ENCODE results near the gene FMNL2.
"Not testable (repeated sequence)": the region's sequence is repeated elsewhere in the genome, so short reads cannot be mapped to it uniquely, and the experiment has no call there.

FMNL2 gene

DNA sequence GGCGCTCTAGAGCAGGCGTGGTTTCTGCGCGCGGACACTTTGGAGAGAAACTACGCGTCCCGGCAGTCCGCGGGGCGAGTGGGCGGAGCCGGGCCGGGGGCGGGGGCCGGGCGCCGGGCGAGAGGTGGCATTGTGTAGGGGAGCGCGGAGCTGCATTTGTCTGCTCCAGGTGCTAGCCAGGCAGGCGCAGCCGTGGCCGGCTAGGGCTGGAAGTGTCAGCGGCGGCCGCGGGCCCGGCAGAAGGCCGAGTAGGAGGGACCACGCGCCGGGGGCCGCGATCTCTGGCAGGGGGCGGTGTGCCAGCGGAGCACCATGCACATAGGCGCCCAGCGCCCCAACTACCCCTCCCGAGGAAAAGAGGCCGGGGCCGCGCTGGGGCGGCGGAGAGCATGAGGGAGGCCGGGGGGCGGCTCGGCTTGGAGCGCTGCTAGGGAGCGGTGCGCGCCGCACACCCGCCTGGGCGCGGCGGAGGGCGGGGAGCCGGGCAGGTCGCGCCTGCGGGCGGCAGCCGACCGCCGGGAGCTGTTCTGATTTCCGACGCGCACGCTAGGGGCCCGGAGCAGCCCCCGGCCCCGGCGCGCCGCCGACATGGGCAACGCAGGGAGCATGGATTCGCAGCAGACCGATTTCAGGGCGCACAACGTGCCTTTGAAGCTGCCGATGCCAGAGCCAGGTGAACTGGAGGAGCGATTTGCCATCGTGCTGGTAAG is at the start of gene FMNL2:
Gene FMNL2 (plus strand): TSS at position 159 of the 710 bp plus-strand sequence.
- peak; percentile 33 to 51 for DNase-seq

DNA sequence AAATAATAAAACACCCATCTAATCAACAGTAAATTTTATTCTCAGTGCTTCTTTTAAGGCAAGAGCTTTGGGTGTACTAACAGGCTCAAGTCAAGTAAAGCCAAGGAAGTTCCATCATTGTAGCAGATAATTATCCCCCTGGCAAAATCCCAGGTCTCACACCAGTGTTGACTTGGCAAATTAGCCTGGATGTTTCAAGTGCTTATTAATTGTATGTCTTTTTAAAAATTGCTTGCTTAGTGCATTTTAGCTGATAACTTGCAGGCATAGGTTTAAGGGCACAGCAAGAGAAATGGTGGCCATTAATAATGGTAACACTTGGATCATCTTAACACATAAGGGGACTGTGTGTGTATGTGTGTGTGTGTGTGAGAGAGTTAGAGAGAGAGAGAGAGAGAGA is 42.0 kb upstream of the FMNL2 start:
- DNase-seq, result no peak

DNA sequence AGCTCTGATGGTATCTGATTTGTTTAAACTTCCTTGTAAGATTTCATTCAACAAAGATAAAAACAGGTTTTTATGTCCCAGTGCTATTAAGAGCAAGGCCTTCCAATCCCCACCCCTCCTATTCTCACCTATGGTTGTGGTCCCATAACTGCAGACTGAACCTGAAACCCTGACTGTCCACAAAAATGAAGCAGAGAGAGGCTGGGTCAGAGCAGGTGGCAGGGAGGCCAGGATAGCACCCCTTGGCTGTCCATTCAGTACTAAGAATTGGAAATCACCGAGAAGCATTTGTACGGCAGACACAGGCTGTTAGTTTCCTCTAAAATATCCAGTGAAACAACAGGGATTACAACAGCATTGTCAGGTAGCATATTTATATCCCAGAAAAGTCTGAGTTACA is 37.3 kb upstream of the FMNL2 start:
- DNase-seq, result no peak

DNA sequence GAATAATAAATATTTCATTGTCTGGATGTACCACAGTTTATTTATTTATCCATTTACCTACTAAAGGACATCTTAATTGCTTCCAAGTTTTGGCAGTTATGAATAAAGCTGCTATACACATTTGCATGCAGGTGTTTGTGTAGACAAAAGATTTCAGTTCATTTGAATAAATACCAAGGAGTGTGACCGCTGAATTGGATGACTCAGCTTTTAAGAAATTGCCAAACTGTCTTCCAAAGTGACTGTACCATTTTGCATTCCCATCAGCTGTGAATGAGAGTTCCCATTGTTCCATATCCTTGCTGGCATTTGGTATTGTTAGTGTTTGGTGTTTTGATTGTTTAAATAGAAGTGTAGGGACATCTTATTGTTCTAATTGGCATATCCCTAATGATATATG is 36.2 kb upstream of the FMNL2 start:
- no peak for DNase-seq

DNA sequence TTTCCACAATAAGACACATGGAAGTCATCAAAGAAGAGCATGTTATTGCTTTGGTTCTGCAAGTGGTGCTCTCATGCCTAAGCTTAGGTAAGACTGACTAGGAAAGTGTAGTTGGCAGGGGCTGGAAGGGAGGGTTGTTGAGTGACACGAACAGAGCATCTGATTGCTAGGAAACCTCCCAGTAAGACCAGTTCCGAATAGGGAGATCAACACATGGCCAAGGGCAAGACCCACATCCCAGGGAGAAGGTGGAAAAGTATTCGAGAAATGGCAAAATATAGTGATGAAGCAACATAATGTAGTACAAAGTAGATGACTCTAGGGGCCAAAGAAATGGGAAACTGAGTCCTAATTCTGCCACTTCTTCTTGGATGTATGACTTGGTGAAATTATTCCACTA is 33.8 kb upstream of the FMNL2 start:
- no peak for DNase-seq

DNA sequence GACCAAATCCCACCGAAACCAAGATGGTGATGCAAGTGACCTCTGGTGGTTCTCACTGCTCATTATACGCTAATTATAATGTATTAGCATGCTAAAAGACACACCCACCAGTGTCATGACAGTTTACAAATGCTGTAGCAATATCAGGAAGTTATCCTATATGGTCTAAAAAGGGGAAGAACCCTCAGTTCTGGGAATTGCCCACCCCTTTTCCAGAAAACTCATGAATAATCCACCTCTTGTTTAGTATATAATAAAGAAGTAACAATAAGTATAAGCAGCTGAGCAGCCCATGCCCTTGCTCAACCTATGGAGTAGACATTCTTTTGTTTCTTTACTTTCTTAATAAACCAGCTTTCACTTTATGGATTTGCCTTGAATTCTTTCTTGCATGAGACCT is 31.0 kb upstream of the FMNL2 start:
- no peak for DNase-seq

DNA sequence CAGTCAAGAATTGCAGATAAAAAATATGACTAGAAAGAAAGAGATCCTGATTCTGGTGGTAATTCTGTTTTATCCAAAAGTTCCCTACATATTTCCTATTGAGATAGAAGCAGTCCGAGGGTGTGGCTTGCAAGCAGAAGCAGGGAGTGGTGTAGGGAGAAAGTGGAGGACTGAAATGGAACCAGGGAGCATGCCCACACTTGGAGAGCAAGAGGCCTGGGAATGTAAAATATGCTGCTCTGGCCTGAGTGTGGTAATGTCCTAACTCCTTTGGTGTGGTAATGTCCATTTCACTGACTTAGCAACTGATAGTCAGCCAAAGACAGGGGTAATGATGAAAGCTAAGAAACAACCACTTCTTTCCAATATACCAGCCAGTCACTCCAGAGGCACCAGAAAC is 30.1 kb upstream of the FMNL2 start:
- DNase-seq, result no peak

DNA sequence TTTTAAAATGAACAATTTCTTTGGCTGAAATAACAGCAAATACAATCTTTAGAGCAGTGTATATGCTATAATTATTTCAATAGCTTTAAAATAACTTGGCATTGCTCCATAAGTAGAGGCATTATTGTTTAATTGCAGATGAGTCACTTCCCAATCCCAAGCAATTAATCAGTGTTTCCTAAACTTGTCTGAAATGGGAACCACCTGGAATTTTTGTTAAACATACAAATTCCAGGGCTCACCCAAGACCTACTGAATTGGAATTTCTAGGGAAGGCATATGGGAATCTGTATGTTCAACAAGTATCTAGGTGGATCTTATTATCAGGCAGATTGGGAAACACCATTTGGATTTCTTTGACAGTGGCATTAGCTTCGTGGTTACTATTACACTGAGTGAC is 27.1 kb upstream of the FMNL2 start:
- DNase-seq, result no peak

DNA sequence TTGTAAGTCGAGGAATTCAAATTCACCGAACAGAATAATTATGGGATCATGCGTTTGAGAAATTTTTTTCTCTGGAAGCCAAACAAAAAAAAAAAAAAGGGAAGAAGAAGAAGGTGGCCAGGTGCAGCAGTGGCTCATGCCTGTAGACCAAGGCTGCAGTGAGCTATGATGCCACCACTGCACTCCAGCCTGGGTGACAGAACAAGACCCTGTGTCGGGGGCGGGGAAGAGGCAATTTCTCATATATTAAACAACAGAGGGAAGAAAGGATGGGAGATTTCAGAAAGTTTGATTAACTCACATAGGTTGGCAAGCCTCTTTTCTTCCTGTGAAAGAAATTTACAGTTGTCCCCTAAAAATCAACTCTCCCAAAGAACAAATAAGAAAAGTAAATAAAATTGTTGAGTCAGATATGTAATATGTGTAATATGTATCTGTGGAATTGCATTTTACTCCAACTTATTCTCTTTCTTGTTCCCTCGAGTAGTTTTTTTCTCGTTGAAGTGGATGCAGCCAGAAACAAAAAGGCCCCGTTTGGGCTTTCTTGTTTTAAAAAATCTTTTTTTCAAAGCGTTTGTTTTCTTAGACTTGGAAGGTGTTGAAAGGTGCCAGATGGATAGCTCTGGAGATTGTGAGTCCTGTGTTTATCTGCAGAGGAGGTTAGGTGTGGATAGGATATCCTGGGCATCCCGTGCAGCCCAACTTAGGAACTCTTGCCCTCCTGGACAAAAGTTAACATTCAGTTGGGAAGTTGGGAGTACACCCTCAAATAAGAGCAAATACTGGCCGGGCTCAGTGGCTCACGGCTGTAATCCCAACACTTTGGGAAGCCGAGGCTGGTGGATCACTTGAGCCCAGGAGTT is 25.4 kb upstream of the FMNL2 start:
- DNase-seq, result no peak

DNA sequence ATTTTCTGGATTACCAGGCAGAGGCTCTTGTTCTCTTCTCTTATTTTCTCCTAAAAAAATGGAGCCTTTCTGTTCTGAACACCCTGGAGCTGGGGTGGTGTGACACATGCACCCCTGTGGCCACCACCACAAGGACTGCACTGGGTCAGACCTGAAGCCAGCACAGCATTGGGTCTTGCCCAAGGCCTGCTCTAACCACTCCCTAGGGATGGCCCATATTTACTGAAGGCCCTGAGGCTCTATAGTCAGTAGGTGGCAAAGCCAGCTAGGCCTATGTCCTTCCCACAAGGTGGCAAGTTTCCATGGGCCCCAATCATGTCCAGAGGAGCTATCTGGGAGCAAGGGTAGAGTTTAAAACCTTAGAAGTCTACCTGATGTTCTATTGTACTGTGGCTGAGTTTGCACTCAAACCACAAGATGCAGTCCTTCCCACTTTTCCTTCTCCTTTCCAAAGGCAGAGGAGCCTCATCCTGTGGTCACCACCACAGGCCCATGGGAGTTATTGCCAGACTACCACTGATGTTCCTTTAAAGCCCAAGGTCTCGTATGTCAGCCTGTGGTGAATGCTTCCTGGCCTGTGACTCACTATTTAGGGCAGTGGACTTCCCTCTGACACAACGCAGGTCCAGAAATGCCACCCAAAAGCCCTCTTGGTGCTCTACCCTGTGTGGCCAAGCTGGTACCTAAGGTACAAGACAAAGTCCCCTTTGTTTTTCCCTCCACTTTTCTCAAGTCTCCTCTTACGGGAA is 15.0 kb upstream of the FMNL2 start:
- no peak for DNase-seq

DNA sequence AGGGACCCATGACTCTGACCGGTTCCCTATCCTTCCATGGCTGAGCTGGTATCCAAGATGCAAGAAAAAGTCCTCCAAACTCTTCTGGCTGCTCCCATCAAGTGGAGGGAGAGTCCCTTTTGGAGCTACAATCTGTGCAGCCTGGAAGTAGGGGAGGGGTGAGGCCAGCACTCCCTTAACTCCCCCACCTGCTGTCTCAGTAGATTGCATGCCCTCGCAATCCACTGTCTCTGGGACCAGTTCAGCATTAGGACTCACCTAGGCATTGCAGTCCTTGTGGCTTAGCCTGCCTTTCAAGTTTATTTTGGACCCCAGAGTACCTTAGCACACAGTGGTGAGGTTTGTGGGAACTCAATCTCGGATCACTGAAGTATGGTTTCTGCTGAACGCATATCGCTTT is 14.2 kb upstream of the FMNL2 start:
- DNase-seq, result no peak

DNA sequence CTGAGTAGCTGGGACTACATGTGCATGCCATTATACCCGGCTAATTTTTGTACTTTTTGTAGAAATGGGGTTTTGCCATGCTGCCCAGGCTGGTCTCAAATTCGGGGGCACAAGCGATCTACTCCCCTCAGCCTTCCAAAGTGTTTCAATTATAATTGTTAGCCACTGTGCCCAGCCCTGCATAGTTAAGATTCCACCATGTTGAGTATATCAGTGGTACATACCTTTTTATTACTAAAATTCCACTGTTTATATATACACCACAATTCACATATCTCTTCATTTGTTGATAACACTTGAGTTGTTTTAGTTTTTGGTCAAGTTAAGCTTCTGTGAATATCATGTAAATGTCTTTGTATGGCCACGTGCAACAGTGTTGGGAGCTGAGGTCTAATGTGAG is 12.8 kb upstream of the FMNL2 start:
- no peak for DNase-seq

DNA sequence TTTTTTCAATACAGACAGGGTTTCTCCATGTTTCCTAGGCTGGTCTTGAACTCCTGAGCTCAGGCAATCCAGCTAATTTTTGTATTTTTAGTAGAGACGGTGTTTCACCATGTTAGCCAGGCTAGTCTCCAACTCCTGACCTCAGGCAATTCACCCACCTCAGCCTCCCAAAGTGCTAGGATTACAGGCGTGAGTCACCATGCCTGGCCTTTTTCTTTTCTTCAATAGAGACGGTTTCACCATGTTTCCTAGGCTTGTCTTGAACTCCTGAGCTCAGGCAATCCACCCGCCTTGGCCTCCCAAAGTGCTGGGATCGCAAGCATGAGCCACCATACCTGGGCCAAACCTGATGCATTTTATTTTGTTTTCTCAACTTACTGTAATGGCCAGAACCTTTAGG is 9.8 kb upstream of the FMNL2 start:
- not testable (repeated sequence) for DNase-seq

DNA sequence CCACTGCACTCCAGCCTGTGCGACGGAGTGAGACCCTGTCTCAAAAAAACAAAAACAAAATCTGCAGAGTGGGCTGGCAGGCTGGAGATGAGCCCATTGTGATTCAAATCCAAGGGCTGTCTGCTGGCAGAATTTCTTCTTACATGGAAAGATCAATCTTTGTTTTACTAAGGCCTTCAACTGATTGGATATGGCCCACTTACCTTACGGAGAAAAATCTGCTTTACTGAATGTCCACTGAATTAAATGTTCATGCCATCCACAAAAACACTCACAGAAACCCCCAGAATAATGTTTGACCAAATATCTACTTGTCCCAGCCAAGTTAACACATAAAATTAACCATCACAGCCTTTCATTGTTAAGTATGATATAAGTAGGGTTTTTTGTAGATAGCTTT is 8.3 kb upstream of the FMNL2 start:
- no peak for DNase-seq

DNA sequence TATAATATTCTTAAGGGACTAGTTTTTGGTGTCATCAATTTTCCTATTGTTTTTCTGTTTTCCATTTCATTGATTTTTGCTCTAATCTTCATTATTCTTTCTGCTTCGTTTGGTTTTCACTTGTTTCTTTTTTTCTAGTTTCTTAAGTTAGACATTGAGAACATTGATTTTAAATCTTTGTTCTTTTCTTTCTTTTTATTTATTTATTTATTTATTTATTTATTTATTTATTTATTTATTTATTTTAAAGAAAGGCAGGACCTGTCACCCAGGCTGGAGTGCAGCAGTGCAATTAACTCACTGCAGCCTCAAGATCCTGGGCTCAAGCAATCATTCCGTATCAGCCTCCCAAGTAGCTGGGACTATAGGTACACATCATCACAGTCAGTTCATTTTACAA is 7.0 kb upstream of the FMNL2 start:
- DNase-seq, result no peak

DNA sequence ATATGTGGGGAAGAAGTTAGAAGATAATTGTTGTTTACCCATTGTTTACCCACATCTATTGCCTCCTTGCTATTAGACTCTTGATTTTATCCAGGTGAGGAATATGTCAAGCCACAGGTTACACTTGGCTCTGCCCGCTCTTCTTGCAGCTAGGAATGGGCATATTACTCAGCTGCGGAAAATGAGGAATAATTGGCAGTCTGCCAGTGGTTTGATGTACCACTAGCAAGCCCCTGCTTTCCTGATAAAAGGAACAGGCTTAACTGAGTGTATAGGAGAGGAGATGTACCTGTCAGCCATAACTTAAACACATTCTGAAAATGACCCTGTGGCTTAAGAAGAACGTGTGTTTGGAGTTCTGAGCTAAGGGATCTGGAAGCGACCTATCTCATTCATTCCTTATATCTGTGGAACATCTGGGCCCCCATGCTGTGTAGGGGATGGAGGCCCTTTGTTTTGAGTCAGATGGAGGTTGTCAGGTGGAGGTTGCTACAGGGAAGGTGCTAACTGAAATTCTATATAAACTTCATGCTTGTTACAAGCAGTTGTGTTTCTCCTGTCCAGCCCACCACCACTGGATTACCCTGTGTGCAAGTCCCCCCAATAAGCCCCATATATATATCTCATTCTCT is 4.6 kb upstream of the FMNL2 start:
- DNase-seq, result no peak

DNA sequence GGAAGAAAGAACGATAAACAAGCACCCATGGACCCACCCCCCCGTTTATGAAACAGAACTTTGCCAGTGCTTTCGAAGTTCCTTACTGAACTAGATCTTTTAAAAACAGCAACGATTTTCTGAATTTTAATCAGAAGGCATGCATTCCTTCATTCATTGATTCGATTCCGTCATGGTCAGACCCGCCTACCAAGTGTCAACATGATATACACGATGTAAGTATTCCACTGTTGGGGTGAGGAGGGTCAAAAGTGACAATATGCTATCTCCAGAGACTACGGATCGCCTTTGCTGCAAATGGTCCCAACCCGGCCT is 316 bp upstream of the FMNL2 start:
- no peak for DNase-seq

DNA sequence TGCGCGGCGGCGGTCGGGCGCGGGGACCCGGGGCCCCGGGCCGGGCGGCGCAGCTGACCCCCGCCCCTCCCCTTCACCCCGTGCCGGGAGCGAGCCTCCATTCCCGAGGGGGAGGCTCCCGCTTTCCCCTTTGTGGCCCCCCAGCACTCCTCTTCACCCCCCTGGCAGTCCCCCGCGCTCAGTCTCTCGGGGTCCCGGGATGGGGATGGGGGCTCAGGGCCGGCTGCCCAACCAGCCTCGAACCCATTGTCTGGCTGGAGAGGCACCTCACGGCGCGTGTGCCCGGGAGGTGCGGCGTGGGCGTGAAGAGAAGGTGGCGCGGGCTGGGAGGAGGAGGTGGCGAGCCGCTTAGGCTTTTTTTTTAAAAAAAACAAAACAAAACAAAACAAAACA is 748 bp downstream of the FMNL2 start:
- peak in 1 of 2 donors; percentile 5 for DNase-seq

DNA sequence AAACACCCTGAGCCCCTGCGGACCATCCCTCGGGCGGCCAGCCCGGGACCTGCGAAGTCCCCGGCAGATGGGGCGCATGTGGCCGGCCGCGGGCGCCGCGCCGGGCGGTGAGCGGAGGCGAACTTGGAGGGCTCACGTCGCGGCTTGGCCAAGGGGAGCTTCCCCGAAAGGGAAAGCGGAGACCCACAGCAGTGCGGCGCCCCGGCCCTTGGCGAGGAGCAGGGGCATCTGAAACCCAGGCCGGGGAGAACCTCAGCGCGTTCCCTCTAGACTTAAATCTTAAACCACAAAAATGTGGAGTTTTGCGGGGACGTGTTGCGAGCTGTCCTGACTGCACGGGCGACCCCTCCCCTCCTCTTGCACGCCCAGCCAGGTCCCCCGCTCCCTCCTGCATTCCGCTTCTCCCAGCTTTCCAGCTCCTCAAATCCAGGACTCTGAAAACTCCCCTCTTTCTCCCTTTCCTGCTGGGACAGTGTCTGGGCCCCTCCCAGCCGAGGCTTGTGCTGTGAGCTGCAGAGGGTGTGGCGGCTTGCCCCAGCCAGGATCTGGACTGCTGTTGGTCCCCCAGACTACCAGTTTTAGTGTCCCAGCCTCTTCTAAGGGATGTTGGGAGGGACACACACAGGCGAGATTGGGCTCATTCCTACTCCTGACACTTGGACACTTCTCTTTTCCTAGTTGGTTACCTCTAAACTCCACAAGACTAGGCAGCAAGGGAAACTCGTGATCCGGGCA is 1.3 kb downstream of the FMNL2 start:
- DNase-seq, result peak in 1 of 2 donors; percentile 10

DNA sequence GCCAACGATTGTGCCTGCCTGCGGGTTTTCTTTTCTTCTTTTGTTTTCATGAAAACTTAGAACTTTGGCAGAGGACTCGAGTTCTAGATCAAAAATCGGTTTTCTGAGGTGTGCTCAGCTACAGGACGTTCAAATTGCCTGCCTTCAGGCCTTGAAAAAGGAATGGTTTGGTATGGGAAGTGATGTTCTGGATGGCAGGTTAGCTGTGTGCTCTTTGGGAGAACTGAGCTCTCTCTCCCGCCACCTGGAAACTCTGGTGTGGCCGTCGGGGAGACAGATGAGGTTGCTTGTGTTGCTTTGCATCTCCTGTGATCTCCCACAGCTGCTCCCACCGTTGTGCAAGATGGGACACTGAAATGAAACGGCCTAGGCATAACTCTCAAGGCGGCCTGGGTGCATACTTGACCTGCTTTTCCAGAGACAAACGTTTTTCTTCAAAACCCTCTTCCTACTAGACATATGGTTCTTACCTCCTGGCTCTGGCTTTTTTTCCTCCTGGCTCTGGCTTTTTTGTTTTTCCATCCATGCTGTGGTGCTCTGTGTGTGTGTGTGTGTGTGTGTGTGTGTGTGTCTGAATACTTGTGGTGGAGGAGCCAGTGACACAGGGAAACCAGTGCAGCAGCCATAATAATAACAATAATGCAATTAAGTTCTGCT is 2.0 kb downstream of the FMNL2 start:
- no peak for DNase-seq

DNA sequence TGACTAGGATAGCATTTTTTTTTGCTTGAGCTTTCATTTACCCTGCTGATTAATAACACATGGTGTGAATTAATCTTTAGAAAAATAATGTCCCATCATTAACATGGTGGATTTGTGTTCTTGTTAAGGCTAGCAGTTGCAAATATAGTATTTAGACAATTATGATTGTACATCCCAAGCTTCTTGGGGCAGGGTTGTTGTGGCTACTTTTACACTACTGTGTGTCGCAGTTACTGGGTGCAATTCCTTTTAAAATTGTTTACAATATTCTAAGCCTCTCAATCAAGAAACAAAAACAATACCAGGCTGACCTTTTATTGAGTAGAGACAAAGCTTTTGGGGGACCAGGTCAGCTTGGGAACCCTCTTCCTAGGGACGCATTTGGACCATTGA is 2.5 kb downstream of the FMNL2 start:
- DNase-seq, result no peak

Data from stimulated activated CD4-positive, alpha-beta T cell treated with anti-CD3 and anti-CD28 coated beads, Interleukin-2, amount 100 ng/mL, for 48 hours (primary cell).